ENCODE measurements around the gene TRHDE. TPM values are rescaled to one million over a fixed set of nuclear protein-coding genes. Genes with fewer than 3 reads are reported as not detected.

Gene TRHDE
- total and polyA plus RNA-seq, 9 donors, result 3.4 to 35.5 (median 18.2) TPM

DNA sequence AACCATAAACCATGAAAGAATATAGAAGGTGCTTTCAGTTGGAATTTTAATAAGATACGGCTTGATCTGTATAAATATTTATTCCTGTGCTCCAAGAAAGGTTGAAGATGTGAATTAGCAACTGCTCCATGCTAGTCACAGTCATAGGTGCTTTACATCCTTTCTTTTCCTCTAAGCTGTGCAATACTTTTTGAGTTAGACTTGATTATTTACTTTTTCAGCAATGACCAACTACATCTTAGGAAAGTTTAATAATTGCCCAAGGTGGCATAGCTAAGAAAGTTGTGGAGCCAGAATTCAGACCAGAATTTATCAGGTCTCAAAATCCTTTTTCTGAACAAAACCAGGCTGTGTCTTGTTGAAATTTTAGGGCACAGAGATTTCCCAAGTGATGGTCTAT is 13.7 kb downstream of the TRHDE start:
- H3K36me3 ChIP-seq, result no peaks in the 10 kb centered on the region
- 95 to 100% (median 96%) methylated on average over 1 of the region's 1 CpG for WGBS, 3 donors
- no peak for DNase-seq
- H3K9me3 ChIP-seq, result no peaks in the 10 kb centered on the region
- H3K4me1 ChIP-seq (ENCODE audit: insufficient read depth), result no peaks in the 10 kb centered on the region
- H3K4me3 ChIP-seq, result no peak overlapping the region
- intact Hi-C loops (cut with DNase I), result no loop called here
- no peak overlapping the region for H3K27ac ChIP-seq
- no peak for TF ChIP-seq POLR2A (IDR thresholded peaks at IDR 0.05)
- no peak for TF ChIP-seq EP300 (IDR thresholded peaks at IDR 0.05)
- TF ChIP-seq CTCF (IDR thresholded peaks at IDR 0.05), result no peak
- H3K27me3 ChIP-seq, result no peaks in the 10 kb centered on the region

DNA sequence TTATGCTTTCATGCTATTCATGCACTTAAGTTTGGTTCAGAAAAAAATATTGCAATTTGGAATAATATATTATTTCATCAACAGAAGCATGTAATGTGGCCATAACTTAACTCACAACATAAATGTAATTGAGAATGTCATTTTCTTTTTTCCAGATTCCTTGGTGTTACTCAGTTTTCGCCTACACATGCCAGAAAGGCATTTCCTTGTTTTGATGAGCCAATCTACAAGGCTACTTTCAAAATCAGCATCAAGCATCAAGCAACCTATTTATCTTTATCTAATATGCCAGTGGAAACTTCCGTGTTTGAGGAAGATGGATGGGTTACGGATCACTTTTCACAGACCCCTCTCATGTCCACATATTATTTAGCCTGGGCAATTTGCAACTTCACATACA is 14.4 kb downstream of the TRHDE start:
- Histone ChIP-seq H3K9me3 (no peaks in the 10 kb centered on the region), H3K4me3 (no peak overlapping the region), H3K27me3 (no peaks in the 10 kb centered on the region), H3K36me3 (no peaks in the 10 kb centered on the region), H3K4me1 (ENCODE audit: insufficient read depth) (no peaks in the 10 kb centered on the region), H3K27ac (no peak overlapping the region)
- DNase-seq, result no peak
- whole genome bisulfite sequencing, 3 donors, result 89 to 93% (median 92%) methylated on average over 3 of the region's 3 CpGs
- intact Hi-C loops (cut with DNase I), result no loop called here
- TF ChIP-seq POLR2A (IDR thresholded peaks at IDR 0.05) (no peak), CTCF (IDR thresholded peaks at IDR 0.05) (no peak), EP300 (IDR thresholded peaks at IDR 0.05) (no peak)

- 86 to 91% (median 87%) methylated on average over 3 of the region's 3 CpGs for WGBS, 3 donors
- DNase-seq, result no peak
- no peak overlapping the region for H3K27ac ChIP-seq
- H3K27me3 ChIP-seq, result no peaks in the 10 kb centered on the region
- H3K4me3 ChIP-seq, result no peak overlapping the region
- no peaks in the 10 kb centered on the region for H3K4me1 ChIP-seq (ENCODE audit: insufficient read depth)
- no peaks in the 10 kb centered on the region for H3K36me3 ChIP-seq
- no peaks in the 10 kb centered on the region for H3K9me3 ChIP-seq
- no peak for TF ChIP-seq EP300 (IDR thresholded peaks at IDR 0.05)
- no peak for TF ChIP-seq CTCF (IDR thresholded peaks at IDR 0.05)
- no peak for TF ChIP-seq POLR2A (IDR thresholded peaks at IDR 0.05)
- intact Hi-C loops (cut with DNase I), result no loop called here
Measured at GRCh38 chr12:72288436-72288835, 16.3 kb downstream of the TRHDE start.

DNA sequence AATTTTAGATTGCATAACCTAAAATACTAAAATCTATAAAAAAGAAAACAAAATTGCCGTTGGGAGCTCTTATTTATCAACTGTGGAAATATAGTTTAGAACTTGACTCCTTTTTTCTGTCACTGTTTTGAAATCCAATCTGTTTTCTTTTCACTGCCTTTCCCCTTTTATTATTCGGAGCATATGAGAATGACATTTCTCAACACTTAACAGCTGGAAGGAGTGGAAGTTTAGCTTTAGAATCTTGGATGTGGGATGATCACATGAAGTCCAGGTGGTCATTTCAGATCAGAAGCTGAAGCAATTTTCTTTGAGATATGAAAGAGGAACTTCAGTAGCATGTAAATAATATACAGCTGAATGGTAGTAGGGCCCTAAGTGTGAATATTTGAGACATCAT is 16.7 kb downstream of the TRHDE start:
- Histone ChIP-seq H3K4me3 (no peak overlapping the region), H3K27ac (no peak overlapping the region), H3K9me3 (no peaks in the 10 kb centered on the region), H3K27me3 (no peaks in the 10 kb centered on the region), H3K4me1 (ENCODE audit: insufficient read depth) (no peaks in the 10 kb centered on the region), H3K36me3 (no peaks in the 10 kb centered on the region)
- TF ChIP-seq EP300 (IDR thresholded peaks at IDR 0.05) (no peak), POLR2A (IDR thresholded peaks at IDR 0.05) (no peak), CTCF (IDR thresholded peaks at IDR 0.05) (no peak)
- 6 to 16% (median 10%) methylated on average over 2 of the region's 2 CpGs for WGBS, 3 donors
- intact Hi-C loops (cut with DNase I), result no loop called here
- no peak for DNase-seq

- no peaks in the 10 kb centered on the region for H3K9me3 ChIP-seq
- intact Hi-C loops (cut with DNase I), result no loop called here
- H3K4me3 ChIP-seq, result no peak overlapping the region
- H3K4me1 ChIP-seq (ENCODE audit: insufficient read depth), result no peaks in the 10 kb centered on the region
- H3K36me3 ChIP-seq, result no peaks in the 10 kb centered on the region
- no peak for DNase-seq
- H3K27ac ChIP-seq, result no peak overlapping the region
- no peaks in the 10 kb centered on the region for H3K27me3 ChIP-seq
- 97 to 99% (median 98%) methylated on average over 2 of the region's 2 CpGs for WGBS, 3 donors
- TF ChIP-seq POLR2A (IDR thresholded peaks at IDR 0.05) (no peak), EP300 (IDR thresholded peaks at IDR 0.05) (no peak), CTCF (IDR thresholded peaks at IDR 0.05) (no peak)
Measured at GRCh38 chr12:72289633-72290032, 17.5 kb downstream of the TRHDE start.
